PFSK-1 (cell line): ENCODE data around the gene PEX6.

Experiments used
- FOXP2 ChIP-seq: optimal IDR thresholded peaks from 2 replicates; pipeline ENCODE3; 2011; ENCODE audit warnings: borderline replicate concordance, control low read depth, inconsistent platforms; ENCODE audit not compliant: insufficient read depth; ENCODE audit errors: extremely low read length, extremely low read depth
- POLR2AphosphoS5 ChIP-seq: IDR thresholded peaks from 2 replicates; pipeline ENCODE4 v1.6.1; 2012; ENCODE audit warnings: low read depth, mild to moderate bottlenecking, control low read depth, low read length, moderate library complexity
- REST ChIP-seq, 2 experiments: IDR thresholded peaks; 2 replicates each; pipeline versions ENCODE4 v1.6.1 to v1.8.0; 2011 to 2012; ENCODE audit warnings: low read depth in 2 of 2, low read length in 2 of 2, control low read depth in 1 of 2, inconsistent platforms in 1 of 2, mild to moderate bottlenecking in 1 of 2, moderate library complexity in 1 of 2; ENCODE audit not compliant: insufficient read depth in 1 of 2
- SIN3A ChIP-seq: IDR thresholded peaks from 2 replicates; pipeline ENCODE4 v1.6.1; 2012; ENCODE audit warnings: mild to moderate bottlenecking, low read length, moderate library complexity, borderline replicate concordance; ENCODE audit not compliant: insufficient read depth
- TAF1 ChIP-seq: IDR thresholded peaks from 2 replicates; pipeline ENCODE4 v1.6.1; 2012; ENCODE audit warnings: low read length, control low read depth, borderline replicate concordance; ENCODE audit not compliant: insufficient read depth

DNA sequence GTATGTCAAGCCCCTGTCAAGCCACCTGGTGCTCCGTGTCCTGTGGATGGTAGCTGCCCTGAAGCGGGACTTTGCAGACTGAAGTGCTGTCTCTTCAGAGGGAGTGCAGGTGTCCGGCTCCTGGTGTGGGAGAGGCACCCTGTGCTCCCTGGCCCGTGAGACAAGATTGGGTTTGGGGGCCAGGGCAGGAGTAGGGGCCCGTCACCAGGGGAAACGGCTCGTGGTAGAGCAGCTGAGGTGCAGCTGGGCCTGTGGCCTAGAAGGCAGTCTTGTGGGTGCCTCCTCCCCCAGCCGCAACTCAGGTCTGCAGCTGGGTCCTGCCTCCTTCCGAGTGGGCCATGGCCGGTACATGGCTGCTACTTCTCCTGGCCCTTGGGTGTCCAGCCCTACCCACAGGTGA is 63.2 kb downstream of the PEX6 start, which contains the start of gene PTCRA:
- TF ChIP-seq POLR2AphosphoS5 (no peak), REST (IDR thresholded peaks at IDR 0.05; ENCODE audit: insufficient read depth in 1 of 2, low read depth in 2 of 2, low read length in 2 of 2) (no peak), TAF1 (no peak), FOXP2 (no peak), SIN3A (no peak)
